Tibial nerve (tissue), 4 donors: Measurements from ENCODE around the gene UBXN7.

Experiments
- CTCF ChIP-seq, 5 experiments: fragments of 200-600 bp in 3 of 5; fragments of 450-650 bp in 2 of 5; sonication (generic) in 3 of 5; IDR thresholded peaks; one replicate each; pipeline ENCODE4 v1.5.1; 2016 to 2019; ENCODE audit warnings: antibody characterized with exemption in 5 of 5, mild to moderate bottlenecking in 3 of 5, moderate library complexity in 2 of 5
- EP300 ChIP-seq, 2 donors: sonication (generic); formaldehyde crosslinking; IDR thresholded peaks; one replicate each; pipeline ENCODE4 v1.6.1; 2017; ENCODE audit warnings: antibody characterized with exemption in 2 of 2, mild to moderate bottlenecking in 1 of 2
- POLR2A ChIP-seq, 2 donors: fragments of 450-650 bp; IDR thresholded peaks; one replicate each; pipeline ENCODE4 v1.6.1; 2017; ENCODE audit warnings: antibody characterized with exemption in 2 of 2, mild to moderate bottlenecking in 2 of 2, moderate library complexity in 2 of 2

- TF ChIP-seq CTCF (IDR thresholded peaks at IDR 0.05): no peak
- TF ChIP-seq POLR2A (IDR thresholded peaks at IDR 0.05): no peak
- no peak for TF ChIP-seq EP300 (IDR thresholded peaks at IDR 0.05)
Measured at GRCh38 chr3:196423044-196423781, 9.0 kb downstream of the UBXN7 start.
